ENCODE results near the gene AMOTL1.
"Not testable (repeated sequence)": the region's sequence is repeated elsewhere in the genome, so short reads cannot be mapped to it uniquely, and the experiment has no call there.

AMOTL1 gene

GRCh38 chr11:94907226-94907625 lies 139.1 kb downstream of the AMOTL1 start:
- DNase-seq (ENCODE audit: low read depth): no peak
- TF ChIP-seq CTCF (conservative IDR thresholded peaks at IDR 0.05; ENCODE audit: low read depth, low read length): no peak
- H3K4me3 ChIP-seq (ENCODE audit: low read length): no peak overlapping the region

- no peak for TF ChIP-seq CTCF (conservative IDR thresholded peaks at IDR 0.05; ENCODE audit: low read depth, low read length)
- H3K4me3 ChIP-seq (ENCODE audit: low read length): no peak overlapping the region
- DNase-seq (ENCODE audit: low read depth): no peak
Observed at GRCh38 chr11:94909371-94909820, 141.2 kb downstream of the AMOTL1 start.

GRCh38 chr11:94910270-94910669 lies 142.1 kb downstream of the AMOTL1 start:
- DNase-seq (ENCODE audit: low read depth): no peak
- no peak for TF ChIP-seq CTCF (conservative IDR thresholded peaks at IDR 0.05; ENCODE audit: low read depth, low read length)

GRCh38 chr11:94910779-94911178 lies 142.6 kb downstream of the AMOTL1 start:
- no peak overlapping the region for H3K4me3 ChIP-seq (ENCODE audit: low read length)
- TF ChIP-seq CTCF (conservative IDR thresholded peaks at IDR 0.05; ENCODE audit: low read depth, low read length): no peak
- DNase-seq (ENCODE audit: low read depth): no peak

More at GRCh38 chr11:94910270-94910669, 142.1 kb downstream of the AMOTL1 start:
- no peak overlapping the region for H3K4me3 ChIP-seq (ENCODE audit: low read length)

GRCh38 chr11:94912806-94913205 lies 144.7 kb downstream of the AMOTL1 start:
- DNase-seq (ENCODE audit: low read depth): no peak
- H3K4me3 ChIP-seq (ENCODE audit: low read length): no peak overlapping the region
- TF ChIP-seq CTCF (conservative IDR thresholded peaks at IDR 0.05; ENCODE audit: low read depth, low read length): no peak

- DNase-seq (ENCODE audit: low read depth); H3K4me3 ChIP-seq (ENCODE audit: low read length): not testable (repeated sequence)
Observed at GRCh38 chr11:94913718-94914394, 145.7 kb downstream of the AMOTL1 start.

- H3K4me3 ChIP-seq (ENCODE audit: low read length): no peak overlapping the region
- no peak for TF ChIP-seq CTCF (conservative IDR thresholded peaks at IDR 0.05; ENCODE audit: low read depth, low read length)
- DNase-seq (ENCODE audit: low read depth): no peak
Observed at GRCh38 chr11:94920311-94920710, 152.2 kb downstream of the AMOTL1 start.
